Loucy (cell line): ENCODE data around the gene ZNF91.
"Not testable (repeated sequence)": the region's sequence is repeated elsewhere in the genome, so short reads cannot be mapped to it uniquely, and the experiment has no call there.

Experiments used
- H2AFZ ChIP-seq: fragments of 200-600 bp; sonication (generic); 2 replicates; pipeline ENCODE4 v1.6.0; 2016; ENCODE audit warnings: antibody characterized with exemption, mild to moderate bottlenecking, low read length, moderate library complexity
- H3F3A ChIP-seq: fragments of 200-600 bp; 2 replicates; pipeline ENCODE4 v1.6.0; 2016; ENCODE audit warnings: antibody characterized with exemption, low read depth, mild to moderate bottlenecking
- H3K27me3 ChIP-seq: fragments of 200-600 bp; sonication (generic); 2 replicates; pipeline ENCODE4 v1.6.1; 2014; ENCODE audit warnings: low read length, mild to moderate bottlenecking; ENCODE audit not compliant: insufficient read depth, poor library complexity, severe bottlenecking
- H3K36me3 ChIP-seq: fragments of 200-600 bp; sonication (generic); 2 replicates; pipeline ENCODE4 v1.6.1; 2016; ENCODE audit warnings: low read length; ENCODE audit not compliant: insufficient read depth
- H3K4me1 ChIP-seq: fragments of 200-600 bp; sonication (generic); 2 replicates; pipeline ENCODE4 v1.5.1; 2014; ENCODE audit warnings: low read length, mild to moderate bottlenecking; ENCODE audit not compliant: insufficient read depth, poor library complexity, severe bottlenecking
- H3K4me2 ChIP-seq: fragments of 200-600 bp; sonication (generic); 2 replicates; pipeline ENCODE4 v1.6.0; 2014; ENCODE audit warnings: antibody characterized with exemption, low read length, low read depth, mild to moderate bottlenecking; ENCODE audit not compliant: poor library complexity, severe bottlenecking
- H3K4me3 ChIP-seq: fragments of 200-600 bp; sonication (generic); 2 replicates; pipeline ENCODE4 v1.5.1; 2014; ENCODE audit warnings: low read length, mild to moderate bottlenecking, mixed read lengths; ENCODE audit not compliant: poor library complexity, severe bottlenecking
- H3K79me2 ChIP-seq: fragments of 200-600 bp; sonication (generic); 2 replicates; pipeline ENCODE4 v1.6.1; 2014; ENCODE audit warnings: low read length; ENCODE audit not compliant: insufficient read depth
- H3K9ac ChIP-seq: fragments of 200-600 bp; sonication (generic); 2 replicates; pipeline ENCODE4 v1.6.0; 2014; ENCODE audit warnings: mild to moderate bottlenecking, low read depth, low read length, moderate library complexity; ENCODE audit not compliant: poor library complexity, severe bottlenecking
- H3K9me2 ChIP-seq: fragments of 200-600 bp; sonication (generic); replicated peaks from 2 replicates; pipeline ENCODE4 v1.6.1; 2016; ENCODE audit warnings: low read depth, low read length, mixed read lengths
- H3K9me3 ChIP-seq: fragments of 200-600 bp; sonication (generic); 2 replicates; pipeline ENCODE4 v1.6.1; 2014; ENCODE audit warnings: mild to moderate bottlenecking, antibody characterized with exemption, low read length, low read depth; ENCODE audit not compliant: insufficient read depth
- H4K20me1 ChIP-seq: fragments of 200-600 bp; sonication (generic); 2 replicates; pipeline ENCODE4 v1.6.0; 2014; ENCODE audit warnings: antibody characterized with exemption, low read length, mild to moderate bottlenecking; ENCODE audit not compliant: insufficient read depth, poor library complexity, severe bottlenecking
- CTCF ChIP-seq: fragments of 200-600 bp; sonication (generic); conservative IDR thresholded peaks from 2 replicates; pipeline ENCODE4 v1.5.1; 2014; ENCODE audit warnings: mild to moderate bottlenecking, antibody characterized with exemption, low read length
- EZH2phosphoT487 ChIP-seq: fragments of 200-600 bp; IDR thresholded peaks from 2 replicates; pipeline ENCODE4 v1.6.1; 2018; ENCODE audit warnings: antibody characterized with exemption, mild to moderate bottlenecking, moderate library complexity, borderline replicate concordance

Gene ZNF91

GRCh38 chr19:23436318-23436717 lies 41.0 kb upstream of the ZNF91 start:
- Histone ChIP-seq H3K4me1 (no peaks in the 10 kb centered on the region), H4K20me1 (no peaks in the 10 kb centered on the region), H3K9me2 (no peaks in the 10 kb centered on the region), H2AFZ (no peak overlapping the region), H3K4me3 (no peak overlapping the region), H3K79me2 (no peaks in the 10 kb centered on the region), H3K36me3 (no peaks in the 10 kb centered on the region), H3K4me2 (no peak overlapping the region), H3K9me3 (peaks cover 7% of the 10 kb centered on the region; the same call in 1 of the 2 replicates), H3K9ac (no peak overlapping the region), H3K27me3 (no peaks in the 10 kb centered on the region), H3F3A (no peaks in the 10 kb centered on the region)
- peak; percentile 43 for TF ChIP-seq CTCF
- TF ChIP-seq EZH2phosphoT487 = no peak

GRCh38 chr19:23420824-23421223 lies 25.6 kb upstream of the ZNF91 start:
- no peak overlapping the region for H3K9ac ChIP-seq
- H3K4me3 ChIP-seq = no peak overlapping the region
- no peaks in the 10 kb centered on the region for H4K20me1 ChIP-seq
- TF ChIP-seq CTCF = no peak
- no peak for TF ChIP-seq EZH2phosphoT487
- H3K27me3 ChIP-seq = no peaks in the 10 kb centered on the region
- H3K4me2 ChIP-seq = no peak overlapping the region
- no peak overlapping the region for H2AFZ ChIP-seq
- no peaks in the 10 kb centered on the region for H3K4me1 ChIP-seq
- no peaks in the 10 kb centered on the region for H3K79me2 ChIP-seq
- H3K9me3 ChIP-seq = no peaks in the 10 kb centered on the region; the same call in 1 of the 2 replicates
- no peaks in the 10 kb centered on the region for H3K36me3 ChIP-seq
- H3F3A ChIP-seq = no peaks in the 10 kb centered on the region
- H3K9me2 ChIP-seq = no peaks in the 10 kb centered on the region

GRCh38 chr19:23419261-23419660 lies 24.0 kb upstream of the ZNF91 start:
- H3K79me2 ChIP-seq, H3K4me2 ChIP-seq, H3K36me3 ChIP-seq, H3K4me3 ChIP-seq, H3K9ac ChIP-seq, H3K9me2 ChIP-seq, H2AFZ ChIP-seq, H3K9me3 ChIP-seq, H3F3A ChIP-seq, H3K4me1 ChIP-seq, H4K20me1 ChIP-seq, H3K27me3 ChIP-seq: not testable (repeated sequence)

GRCh38 chr19:23415561-23416191 lies 20.4 kb upstream of the ZNF91 start:
- TF ChIP-seq EZH2phosphoT487 (no peak), CTCF (no peak)
- no peak overlapping the region for H2AFZ ChIP-seq
- H3K27me3 ChIP-seq = no peaks in the 10 kb centered on the region
- H3K4me1 ChIP-seq = no peaks in the 10 kb centered on the region
- H3F3A ChIP-seq = no peaks in the 10 kb centered on the region
- H3K36me3 ChIP-seq = no peaks in the 10 kb centered on the region
- no peak overlapping the region for H3K9ac ChIP-seq
- no peak overlapping the region for H3K4me2 ChIP-seq
- H4K20me1 ChIP-seq = no peaks in the 10 kb centered on the region
- no peak overlapping the region for H3K4me3 ChIP-seq
- no peaks in the 10 kb centered on the region for H3K79me2 ChIP-seq
- no peaks in the 10 kb centered on the region for H3K9me2 ChIP-seq
- H3K9me3 ChIP-seq = no peaks in the 10 kb centered on the region; the same call in 1 of the 2 replicates
